ENCODE measurements around the gene CDKN1B.
"Not testable (repeated sequence)": the region's sequence is repeated elsewhere in the genome, so short reads cannot be mapped to it uniquely, and the experiment has no call there.

Gene CDKN1B

DNA sequence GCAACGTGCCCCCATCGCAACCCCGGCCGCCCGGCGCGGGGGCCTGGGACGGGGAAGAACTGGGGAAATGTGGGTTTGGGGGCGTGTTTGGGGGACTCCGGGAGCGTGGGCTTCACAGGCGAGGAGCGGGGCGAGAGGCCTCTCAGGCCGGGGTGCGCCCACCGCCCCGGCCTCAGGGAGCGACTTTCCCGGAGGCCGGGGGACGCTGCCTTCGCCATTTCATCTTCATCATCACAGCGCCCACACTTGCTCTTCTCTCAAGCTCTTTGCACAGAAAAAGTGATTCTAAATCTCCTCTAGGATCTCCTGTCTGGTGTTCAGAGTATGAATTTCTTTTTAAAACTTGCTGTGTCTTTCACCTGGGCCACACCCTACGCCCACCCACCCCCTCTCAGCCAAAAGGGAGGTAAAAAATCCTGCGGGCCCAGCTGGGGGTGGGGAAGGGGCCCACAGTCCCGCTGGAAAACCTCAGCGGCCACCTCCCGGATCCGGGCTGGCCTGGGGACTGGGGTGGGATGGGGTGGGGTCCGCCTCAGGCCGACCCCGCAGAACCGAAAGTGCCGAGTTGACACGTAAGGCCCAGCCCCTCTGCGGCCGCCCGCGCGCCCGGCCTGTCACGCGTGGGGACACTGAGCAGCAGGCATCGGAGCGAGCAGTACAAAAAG is 7.4 kb downstream of the CDKN1B start:
- DNase-seq (ENCODE audit: low read depth): no peak

DNA sequence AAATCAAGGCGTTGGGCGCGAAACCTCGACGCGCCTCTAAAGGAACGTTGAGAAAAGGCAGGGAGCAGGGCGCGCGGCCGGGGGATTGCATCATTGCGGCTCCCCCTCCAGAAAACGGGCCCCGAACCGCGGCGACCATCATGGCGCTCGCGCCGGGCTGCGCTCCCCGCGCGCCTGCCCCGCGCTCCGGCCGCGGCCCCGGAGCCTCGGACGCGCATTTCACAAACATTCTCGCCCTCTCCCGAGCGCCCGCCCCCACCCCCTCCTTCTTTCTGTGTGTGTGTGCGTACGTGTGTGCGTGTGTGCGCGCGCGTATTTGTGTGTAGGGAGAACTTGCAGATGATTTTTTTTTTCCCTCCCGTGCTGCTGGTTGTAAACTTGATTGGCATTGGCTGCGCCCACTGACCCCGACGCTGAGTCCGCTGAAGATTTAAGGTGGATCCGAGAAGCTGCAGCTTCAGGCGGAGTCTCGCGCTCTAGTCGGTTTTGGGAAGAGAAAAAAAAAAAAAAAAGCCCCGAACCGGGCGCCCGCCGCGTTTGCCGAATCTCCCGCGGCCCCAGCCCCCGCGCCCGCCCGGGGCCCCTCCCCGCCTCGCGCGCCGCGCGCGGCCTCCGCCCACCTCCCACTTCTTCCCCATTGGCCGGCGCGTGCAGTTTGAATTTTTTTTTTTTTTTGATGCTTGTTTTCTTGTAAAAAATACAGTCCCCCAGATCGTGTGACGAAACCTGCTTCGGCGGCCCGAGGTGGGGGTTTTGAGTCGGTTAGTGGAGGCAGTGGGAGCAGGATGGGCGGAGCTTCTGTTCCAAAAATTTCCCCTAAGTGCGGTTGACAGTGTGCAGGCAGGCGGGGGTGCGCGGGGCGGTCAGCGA is 8.2 kb downstream of the CDKN1B start:
- peak; percentile 99 for DNase-seq (ENCODE audit: low read depth)

DNA sequence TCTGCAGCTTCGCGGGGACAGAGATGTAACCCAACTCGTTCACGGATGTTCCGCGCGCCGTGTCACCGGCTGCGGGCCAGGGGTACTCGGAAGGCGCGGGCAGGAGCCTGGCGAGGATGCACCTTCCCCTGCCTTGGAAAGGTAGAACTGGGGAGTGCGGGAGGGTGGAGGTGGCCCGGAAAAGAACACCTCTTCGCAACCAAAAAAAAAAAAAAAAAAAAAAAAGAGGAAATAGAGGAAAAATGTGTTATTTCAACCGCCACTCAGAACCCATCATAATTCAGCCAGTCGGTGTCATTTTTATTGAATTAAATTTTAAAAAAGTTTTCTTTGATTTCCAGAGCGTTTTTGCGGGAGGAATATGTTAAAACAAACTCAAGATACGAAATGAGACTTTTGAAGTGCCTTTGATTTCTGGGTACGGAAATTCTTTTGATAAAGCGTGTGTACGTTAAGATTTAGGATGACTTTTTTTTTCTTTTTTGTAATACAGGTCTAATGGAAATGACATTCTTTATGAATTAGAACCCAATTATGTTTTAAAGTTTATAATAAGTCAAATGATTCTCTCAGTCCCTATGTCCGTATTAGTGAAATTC is 8.9 kb downstream of the CDKN1B start:
- DNase-seq (ENCODE audit: low read depth): no peak

DNA sequence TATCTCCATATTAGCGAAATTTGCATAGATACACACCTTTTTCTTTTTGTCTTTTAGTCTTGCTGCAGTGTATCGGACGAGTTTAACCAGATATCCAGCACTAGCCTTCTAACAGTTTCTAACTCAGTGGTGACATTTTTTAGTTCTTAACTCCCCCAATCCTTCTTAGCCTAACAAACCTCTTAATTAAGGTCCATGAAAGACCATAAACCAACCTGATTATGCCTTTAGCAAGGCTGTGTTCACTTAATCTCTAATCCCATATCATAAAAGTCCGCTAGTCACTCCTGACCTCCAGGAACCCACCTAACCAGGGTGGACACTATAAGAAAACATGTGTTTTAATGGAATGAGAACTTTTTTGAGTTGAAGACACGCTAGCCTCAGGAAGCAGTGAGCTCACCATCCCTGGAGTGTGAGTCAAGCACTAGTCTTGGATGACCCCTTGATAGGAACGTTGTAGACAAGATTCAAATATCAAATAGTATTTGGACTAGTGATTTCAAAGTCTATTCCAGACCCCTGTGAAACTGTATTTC is 9.5 kb downstream of the CDKN1B start:
- peak; percentile 87 for DNase-seq (ENCODE audit: low read depth)

DNA sequence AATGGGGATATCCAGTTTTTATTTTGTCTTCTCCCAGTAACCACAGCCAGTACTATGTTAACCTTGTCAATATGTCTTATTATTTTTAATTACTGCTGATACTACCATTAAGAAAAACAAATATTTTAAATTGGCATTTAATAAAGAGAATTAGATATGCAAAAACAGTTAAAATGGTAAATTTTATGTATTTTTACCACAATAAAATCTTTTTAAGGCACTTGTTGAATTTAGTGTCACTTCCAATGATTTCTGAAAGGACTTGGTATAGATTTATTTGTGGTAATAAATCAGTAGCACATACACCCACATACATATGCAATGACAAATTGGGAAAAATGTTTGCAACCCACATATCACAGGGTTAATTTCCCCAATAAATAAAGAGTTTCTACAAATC is 14.0 kb downstream of the CDKN1B start:
- DNase-seq (ENCODE audit: low read depth): no peak

DNA sequence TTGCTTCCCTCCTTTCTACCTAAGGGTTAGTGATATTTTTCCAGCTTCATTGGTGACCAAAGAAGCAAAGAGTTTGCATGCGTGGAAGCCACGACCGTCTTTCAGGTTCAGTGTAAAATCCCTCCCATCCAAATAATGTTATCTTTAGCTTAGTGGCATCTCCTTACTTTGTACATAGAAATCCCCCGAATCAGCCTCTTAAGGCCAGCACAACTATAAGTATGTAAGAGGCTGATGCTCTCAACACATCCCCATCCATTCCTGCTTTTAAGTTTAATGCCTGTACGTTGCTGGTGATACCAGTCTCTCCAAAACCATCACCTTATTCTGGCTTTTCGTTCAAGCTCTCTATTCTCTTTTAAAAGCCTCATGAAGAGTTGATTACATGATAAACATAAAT is 14.6 kb downstream of the CDKN1B start:
- DNase-seq (ENCODE audit: low read depth): no peak

DNA sequence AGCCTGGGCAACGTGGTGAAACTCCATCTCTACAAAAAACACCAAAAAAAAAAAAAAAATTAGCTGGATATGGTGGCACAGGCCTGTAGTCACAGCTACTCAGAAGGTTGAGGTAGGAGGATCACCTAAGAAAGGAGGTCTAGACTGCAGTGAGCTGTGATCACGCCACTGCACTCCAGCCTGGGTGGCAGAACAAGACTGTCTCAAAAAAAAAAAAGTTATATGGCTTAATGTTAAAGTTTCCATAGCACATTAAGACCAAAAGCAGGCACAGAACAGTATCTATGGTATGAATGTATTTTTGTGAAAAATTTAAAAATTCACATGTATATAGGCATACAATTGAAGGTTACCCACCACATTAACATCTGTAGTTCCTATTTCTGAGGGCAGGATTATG is 15.9 kb downstream of the CDKN1B start:
- no peak for DNase-seq (ENCODE audit: low read depth)

DNA sequence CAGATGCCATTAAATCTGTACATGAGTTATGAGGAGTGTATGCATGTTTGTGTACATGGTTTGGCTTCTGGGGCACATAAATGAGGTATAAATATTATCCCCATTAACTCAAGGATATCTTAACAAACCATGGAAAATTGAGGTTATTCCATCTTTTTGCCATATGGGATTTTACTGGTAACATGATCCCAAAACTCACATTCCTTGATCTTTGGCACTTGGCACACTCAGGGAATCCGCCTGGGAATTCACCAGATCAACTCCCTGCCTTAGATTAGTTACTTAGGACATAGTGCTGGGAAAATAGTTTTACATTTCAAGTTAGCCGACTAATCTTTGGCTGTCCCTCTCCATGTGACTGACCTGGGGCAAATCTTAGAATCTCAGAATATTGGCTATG is 16.9 kb downstream of the CDKN1B start:
- DNase-seq (ENCODE audit: low read depth): no peak

DNA sequence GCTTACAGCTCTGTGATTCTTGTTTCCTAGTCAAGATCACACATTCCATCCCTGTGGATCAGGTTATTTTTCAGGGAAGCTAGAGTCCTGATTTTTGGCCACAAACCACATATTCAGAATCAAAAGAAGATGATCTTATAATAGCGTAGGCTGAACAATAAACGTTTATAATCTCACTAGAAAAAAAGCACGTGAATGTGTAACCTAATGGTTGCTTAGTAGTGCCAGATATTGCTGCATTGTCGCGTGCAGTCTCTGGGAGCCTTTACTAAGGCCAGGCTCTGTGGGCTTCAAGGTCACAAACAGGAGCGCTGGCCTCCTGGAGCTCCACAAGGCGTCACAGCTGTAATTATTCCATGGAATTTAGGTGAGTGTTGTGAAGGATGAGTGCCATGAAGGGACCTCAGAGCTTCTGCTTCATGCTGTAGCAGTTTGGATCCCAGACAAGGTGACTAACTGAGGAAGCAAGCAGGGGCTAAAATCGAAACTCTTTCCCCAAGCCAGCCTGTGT is 17.4 kb downstream of the CDKN1B start:
- DNase-seq (ENCODE audit: low read depth): no peak

DNA sequence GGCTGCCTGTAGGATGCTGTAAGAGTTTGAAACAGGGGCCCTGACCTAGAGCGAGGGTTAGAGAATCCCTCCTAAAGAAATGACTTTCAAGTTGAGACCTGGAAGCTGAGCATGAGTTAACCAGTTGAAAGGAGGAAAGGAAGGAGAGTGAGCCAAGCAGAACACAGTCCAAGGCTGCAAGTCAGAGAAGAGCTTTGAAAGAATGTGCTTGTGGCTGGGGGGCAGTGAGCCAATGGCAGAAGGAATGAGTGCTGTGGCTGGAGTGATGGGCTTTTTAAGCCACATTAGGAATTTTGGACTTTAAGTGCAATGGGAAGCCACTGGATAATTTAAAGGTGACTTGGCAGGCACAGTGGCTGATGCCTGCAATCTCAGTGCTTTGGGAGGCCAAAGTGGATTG is 18.1 kb downstream of the CDKN1B start:
- DNase-seq (ENCODE audit: low read depth): peak; percentile 62

DNA sequence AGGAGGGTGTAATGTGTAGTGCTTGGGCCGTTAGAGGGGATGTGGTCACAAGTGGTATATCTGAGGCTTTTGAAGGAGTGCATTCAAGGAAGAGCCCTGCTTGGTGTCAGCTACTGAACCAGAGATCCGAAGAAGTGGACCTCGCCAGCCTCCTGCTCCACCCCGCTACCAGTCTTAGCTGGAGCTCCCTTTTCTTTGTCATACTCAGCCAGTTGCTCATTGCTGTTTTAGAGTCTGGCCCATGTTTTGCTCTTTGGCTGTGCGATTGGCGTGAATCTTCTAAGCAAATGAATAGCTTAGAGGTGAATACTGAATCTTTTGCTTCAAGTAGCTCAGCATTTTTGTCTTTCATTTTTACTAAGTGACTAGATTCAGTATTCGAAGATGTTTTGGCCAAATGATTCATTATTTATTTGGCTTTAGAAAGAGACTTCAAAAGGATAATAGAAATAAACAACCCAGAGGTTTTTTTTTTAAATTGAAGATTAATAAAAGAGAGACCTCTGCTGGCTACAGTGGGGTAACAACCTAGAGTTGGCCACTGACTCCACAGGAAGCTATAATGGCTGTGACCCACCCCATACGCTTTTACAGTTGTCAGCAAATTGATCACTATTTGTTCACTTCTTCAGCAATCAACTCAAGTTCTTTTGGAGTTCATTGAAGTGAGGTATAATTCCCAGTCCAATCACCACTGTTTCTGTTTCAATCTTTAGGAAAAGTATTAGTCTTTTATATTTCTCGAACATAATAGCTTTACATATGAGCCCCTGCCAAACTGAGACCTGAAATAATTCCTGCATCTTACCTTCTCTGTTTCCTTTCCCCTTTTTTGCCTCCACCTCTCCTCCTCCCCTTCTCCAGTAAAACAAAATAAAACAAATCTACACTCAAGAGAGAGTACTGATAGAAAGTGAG is 19.9 kb downstream of the CDKN1B start:
- peak; percentile 80 for DNase-seq (ENCODE audit: low read depth)

DNA sequence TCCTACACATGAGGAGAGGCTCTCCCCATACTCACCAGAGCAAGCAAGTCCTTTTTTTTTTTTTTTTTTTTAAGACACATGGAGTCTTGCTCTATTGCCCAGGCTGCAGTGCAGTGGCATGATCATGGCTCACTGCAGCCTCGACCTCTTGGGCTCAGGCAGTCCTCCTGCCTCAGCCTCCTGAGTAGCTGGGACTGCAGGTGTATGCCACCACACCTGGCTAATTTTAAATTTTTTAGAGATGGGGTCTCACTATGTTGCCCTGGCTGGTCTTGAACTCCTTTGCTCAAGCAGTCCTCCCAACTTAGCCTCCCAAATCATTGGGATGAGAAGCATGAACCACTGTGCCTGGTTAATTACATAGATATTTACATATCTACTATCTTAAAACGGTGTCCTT is 21.0 kb downstream of the CDKN1B start:
- DNase-seq (ENCODE audit: low read depth): not testable (repeated sequence)

DNA sequence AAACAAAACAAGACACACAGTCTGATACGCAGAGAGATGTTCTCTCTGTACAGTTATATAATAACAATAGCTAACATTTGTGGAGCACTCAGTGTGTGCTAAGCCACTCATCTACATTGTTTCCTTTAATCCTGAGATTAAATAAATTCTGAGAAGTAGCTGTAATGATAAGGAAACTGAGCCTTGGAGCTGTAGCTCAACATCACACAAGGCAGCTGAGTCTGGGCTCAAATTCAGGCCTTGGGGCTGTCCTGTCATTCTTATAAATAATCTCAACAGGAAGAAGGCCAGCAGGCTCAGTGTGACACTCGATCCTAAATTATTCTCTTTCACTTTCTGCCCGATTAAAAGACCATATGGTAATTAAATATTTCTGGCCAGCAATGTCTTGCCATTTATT is 24.5 kb downstream of the CDKN1B start:
- no peak for DNase-seq (ENCODE audit: low read depth)

DNA sequence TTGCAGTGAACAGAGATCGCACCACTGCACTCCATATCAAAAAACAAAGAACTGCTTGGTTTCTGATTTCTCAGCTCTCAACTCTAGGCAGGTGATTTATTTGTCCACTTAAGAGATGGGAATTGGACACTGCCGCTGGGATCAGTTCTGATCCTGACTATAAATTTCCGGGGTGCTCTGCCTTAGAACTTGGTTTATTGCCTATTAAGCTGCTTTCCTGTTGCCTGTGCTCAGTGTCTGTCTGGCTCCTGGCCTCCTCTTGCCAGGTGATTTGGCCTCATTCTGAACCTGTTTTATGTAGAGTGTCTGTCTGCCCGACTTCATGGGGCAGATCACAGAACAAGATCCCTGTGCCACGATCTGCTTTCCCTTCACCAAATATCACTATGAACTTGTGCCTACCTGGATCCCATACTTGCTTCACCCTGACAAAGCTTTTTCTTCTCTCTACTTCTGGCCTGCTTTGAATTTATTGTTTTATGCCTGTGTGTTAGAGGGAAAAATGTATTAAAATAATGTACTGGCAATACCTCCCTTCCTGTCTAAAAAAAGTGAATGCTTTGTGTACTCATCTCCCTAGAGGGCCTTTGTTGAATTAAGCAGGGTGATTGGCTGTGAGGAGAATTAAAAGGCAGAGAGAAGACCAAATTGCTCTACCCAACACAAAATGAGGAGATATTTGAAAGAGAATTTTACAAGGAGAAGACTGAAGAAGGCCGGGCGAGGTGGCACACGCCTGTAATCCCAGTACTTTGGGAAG is 27.6 kb downstream of the CDKN1B start:
- no peak for DNase-seq (ENCODE audit: low read depth)

DNA sequence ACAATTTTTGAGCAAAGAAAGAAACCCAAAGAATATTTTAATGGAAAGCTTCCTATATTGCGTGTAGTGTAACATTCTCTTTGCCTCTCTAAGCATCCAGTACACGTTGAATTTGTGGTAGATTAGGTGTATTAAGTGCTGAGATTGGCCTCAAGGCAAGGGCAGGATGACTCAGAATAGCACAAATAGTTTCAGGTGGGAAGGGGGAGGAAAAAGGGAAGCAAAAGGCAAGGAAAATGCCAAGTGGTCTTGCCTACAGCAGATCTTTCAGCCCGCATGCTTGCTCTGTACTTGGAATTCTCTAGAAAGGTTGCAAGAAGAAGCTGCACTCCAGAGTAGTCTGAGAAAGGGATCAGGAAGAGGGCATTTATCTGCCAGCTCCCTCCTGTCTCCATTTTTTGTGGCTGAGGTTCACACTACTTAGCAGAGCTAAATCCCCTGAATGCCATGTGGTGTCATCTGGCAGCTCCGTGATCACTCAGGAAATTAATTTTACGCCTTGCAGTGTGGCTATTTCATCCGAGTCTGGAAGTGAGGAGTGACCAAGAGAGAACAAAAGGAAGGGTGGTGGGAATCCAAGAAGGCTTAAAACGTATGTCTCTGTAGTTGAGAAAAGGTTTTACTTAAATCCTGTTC is 28.5 kb downstream of the CDKN1B start:
- DNase-seq (ENCODE audit: low read depth): no peak

DNA sequence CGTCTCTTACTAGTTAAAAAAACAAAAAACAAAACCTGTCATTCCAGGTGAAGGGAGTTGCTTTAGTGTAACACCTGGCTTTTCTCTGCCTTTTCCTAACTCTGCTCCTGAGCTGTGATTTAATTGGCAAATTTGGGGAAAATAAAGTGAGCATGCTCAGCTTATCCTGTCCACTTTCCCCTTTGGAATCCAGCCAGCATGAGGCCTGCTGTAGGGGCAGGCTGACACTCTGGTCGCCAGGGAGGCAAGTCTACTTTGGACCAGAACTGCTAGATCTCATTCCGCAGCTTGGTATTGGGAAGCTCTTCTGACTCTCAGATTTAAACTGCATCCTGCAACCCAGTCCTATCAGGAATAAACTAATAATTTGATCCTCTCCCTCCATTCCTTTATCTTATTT is 30.1 kb downstream of the CDKN1B start:
- DNase-seq (ENCODE audit: low read depth): no peak

DNA sequence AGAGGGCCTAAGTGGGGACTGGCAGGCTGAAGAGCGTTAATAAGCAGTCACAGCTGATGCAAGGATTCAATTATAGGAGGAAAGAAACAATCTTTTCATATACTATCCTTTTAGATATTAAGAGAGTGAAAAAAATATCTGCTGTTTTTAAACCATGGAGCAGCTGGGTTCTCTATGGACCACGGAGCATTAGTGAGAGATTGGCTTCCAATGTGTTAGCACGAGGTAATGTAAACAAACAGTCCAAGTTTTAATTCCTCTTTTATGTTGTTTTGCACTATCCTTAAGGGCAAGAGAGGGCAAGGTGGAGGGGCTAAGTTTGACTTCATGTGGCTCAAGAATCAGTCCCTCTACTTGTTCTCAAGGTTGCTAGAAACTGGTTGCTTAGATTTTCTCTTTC is 30.9 kb downstream of the CDKN1B start:
- no peak for DNase-seq (ENCODE audit: low read depth)

DNA sequence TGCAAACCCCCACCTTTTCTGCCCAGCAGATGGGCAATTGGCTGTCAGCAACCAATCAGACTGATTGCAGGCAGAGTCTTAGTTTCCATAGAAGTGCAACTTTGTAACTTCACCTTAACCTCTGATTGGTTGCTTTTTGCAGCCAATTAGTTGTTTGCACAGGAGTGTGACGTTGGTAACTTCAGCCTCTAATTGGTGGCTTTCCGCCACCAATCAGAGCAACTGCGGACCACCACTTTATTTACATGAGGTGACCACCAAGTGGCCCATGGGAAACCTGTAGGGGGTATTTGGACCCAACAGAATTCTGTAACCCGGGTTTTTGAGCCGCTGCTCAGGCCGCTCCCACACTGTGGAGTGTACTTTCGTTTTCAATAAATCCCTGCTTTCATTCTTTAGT is 32.3 kb downstream of the CDKN1B start:
- DNase-seq (ENCODE audit: low read depth): peak; percentile 97

DNA sequence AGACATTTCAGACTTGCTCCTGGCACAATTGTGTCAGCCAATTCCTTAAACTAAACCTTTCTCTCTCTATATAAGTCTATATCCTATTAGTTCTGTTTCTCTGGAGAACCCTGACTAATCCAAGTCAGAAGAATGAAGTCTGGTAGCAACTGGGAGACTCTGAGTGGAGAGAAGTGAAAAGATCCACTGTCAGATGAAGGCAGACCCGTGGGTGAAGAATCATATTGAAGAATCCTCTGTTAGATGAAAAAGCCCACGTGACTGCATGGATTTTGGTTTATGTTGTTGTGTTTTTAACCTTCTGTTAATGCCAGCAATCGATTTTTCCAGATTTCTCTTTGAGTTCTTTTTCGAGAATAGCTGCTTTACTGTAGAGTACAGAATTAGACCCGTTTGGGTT is 38.8 kb downstream of the CDKN1B start:
- DNase-seq (ENCODE audit: low read depth): no peak

DNA sequence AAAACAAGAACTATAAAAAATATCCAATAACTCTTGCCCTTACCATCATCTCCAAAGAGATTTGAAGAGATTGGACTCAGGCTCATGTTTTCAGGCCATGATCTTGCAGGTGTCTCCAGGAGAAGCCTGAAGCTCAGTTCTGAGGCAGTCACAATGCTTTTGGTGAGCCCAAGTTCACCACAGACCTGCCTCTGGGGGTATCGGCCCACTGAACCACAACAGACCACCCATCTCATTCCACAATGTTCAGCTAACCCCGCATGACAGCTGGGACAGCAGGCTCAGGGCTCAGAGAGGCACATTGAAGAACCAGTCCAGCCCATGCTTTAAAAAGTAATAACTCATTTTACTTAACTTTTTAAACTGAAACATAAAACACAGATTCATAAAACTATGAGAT is 40.0 kb downstream of the CDKN1B start:
- no peak for DNase-seq (ENCODE audit: low read depth)

All from iris pigment epithelial cell (primary cell).